GM23338 (cell line): ENCODE data around the gene CEP78. TPM values are rescaled to one million over a fixed set of nuclear protein-coding genes. Genes with fewer than 3 reads are reported as not detected.

Source experiments
- ATAC-seq: fragments of 200-7000 bp; cut with Tn5 transposase; 3 replicates; pipeline ENCODE4 v1.9.1; 2020
- DNase-seq: peaks from one replicate; pipeline ENCODE4 v3.0.0-alpha.2; 2015; ENCODE audit warnings: low spot score
- H2AFZ ChIP-seq: fragments of 200-600 bp; sonication (generic); 2 replicates; pipeline ENCODE4 v1.8.0; 2016; ENCODE audit warnings: antibody characterized with exemption, mild to moderate bottlenecking, moderate library complexity
- H3F3A ChIP-seq: fragments of 200-600 bp; sonication (generic); replicated peaks from 2 replicates; pipeline ENCODE4 v1.8.0; 2017; ENCODE audit warnings: antibody characterized with exemption, mixed run types, low read depth
- H3K27ac ChIP-seq: fragments of 200-600 bp; sonication (generic); 2 replicates; pipeline ENCODE4 v1.6.1; 2016; ENCODE audit warnings: low read depth
- H3K27me3 ChIP-seq: fragments of 200-600 bp; sonication (generic); 2 replicates; pipeline ENCODE4 v1.8.0; 2016; ENCODE audit warnings: mild to moderate bottlenecking, mixed run types, moderate library complexity; ENCODE audit not compliant: insufficient read depth
- H3K36me3 ChIP-seq: fragments of 200-600 bp; sonication (generic); 2 replicates; pipeline ENCODE4 v1.8.0; 2016; ENCODE audit warnings: mild to moderate bottlenecking; ENCODE audit not compliant: insufficient read depth
- H3K4me1 ChIP-seq: fragments of 200-600 bp; sonication (generic); 2 replicates; pipeline ENCODE4 v1.8.0; 2016; ENCODE audit warnings: mild to moderate bottlenecking, moderate library complexity; ENCODE audit not compliant: insufficient read depth
- H3K4me2 ChIP-seq: fragments of 200-600 bp; sonication (generic); 2 replicates; pipeline ENCODE4 v1.7.1; 2017; ENCODE audit warnings: mixed run types
- H3K4me3 ChIP-seq: fragments of 200-600 bp; sonication (generic); 2 replicates; pipeline ENCODE4 v1.6.1; 2016; ENCODE audit warnings: mixed run types
- H3K79me2 ChIP-seq: fragments of 200-600 bp; sonication (generic); replicated peaks from 2 replicates; pipeline ENCODE4 v1.8.0; 2017; ENCODE audit warnings: mild to moderate bottlenecking; ENCODE audit not compliant: insufficient read depth
- H3K9me2 ChIP-seq: fragments of 200-600 bp; sonication (generic); 2 replicates; pipeline ENCODE4 v1.8.0; 2017; ENCODE audit not compliant: insufficient read depth
- H4K20me1 ChIP-seq: fragments of 200-600 bp; sonication (generic); replicated peaks from 2 replicates; pipeline ENCODE4 v1.8.0; 2017; ENCODE audit warnings: mild to moderate bottlenecking; ENCODE audit not compliant: insufficient read depth
- H3K27ac Mint-ChIP-seq: 2 replicates; pipeline ENCODE4 v1.8.0; 2020; ENCODE audit warnings: inconsistent platforms, mild to moderate bottlenecking, moderate library complexity, mixed read lengths
- H3K27me3 Mint-ChIP-seq: 3 replicates; pipeline ENCODE4 v1.8.0; 2022; ENCODE audit warnings: low read depth, mild to moderate bottlenecking, moderate library complexity, mixed read lengths, inconsistent platforms; ENCODE audit not compliant: insufficient read depth, poor library complexity
- H3K36me3 Mint-ChIP-seq: 3 replicates; pipeline ENCODE4 v1.8.0; 2021; ENCODE audit warnings: low read depth, mild to moderate bottlenecking, inconsistent platforms, moderate library complexity, mixed read lengths
- H3K4me1 Mint-ChIP-seq: 3 replicates; pipeline ENCODE4 v1.8.0; 2020; ENCODE audit warnings: mild to moderate bottlenecking, inconsistent platforms, mixed read lengths
- H3K4me3 Mint-ChIP-seq: 3 replicates; pipeline ENCODE4 v1.8.0; 2021; ENCODE audit warnings: moderate library complexity, mild to moderate bottlenecking, inconsistent platforms, mixed read lengths
- H3K9me3 Mint-ChIP-seq: 3 replicates; pipeline ENCODE4 v1.8.0; 2020; ENCODE audit warnings: moderate library complexity, mild to moderate bottlenecking, inconsistent platforms, mixed read lengths
- ETS1 ChIP-seq: IDR thresholded peaks from 2 replicates; pipeline ENCODE4 v1.6.1; 2016; ENCODE audit warnings: antibody characterized with exemption
- EZH2 ChIP-seq: fragments of 200-600 bp; sonication (generic); IDR thresholded peaks from one replicate; pipeline ENCODE4 v1.8.0; 2017; ENCODE audit warnings: antibody characterized with exemption, mild to moderate bottlenecking, low read depth; ENCODE audit not compliant: unreplicated experiment
- EZH2phosphoT487 ChIP-seq: fragments of 200-600 bp; sonication (generic); IDR thresholded peaks from one replicate; pipeline ENCODE4 v1.8.1; 2018; ENCODE audit warnings: antibody characterized with exemption; ENCODE audit not compliant: unreplicated experiment
- NANOG ChIP-seq: IDR thresholded peaks from 2 replicates; pipeline ENCODE4 v1.6.1; 2016; ENCODE audit warnings: antibody characterized with exemption, borderline replicate concordance
- ZNF114 ChIP-seq: fragments of 250-450 bp; sonication (Bioruptor Pico); IDR thresholded peaks from 2 replicates; pipeline ENCODE4 v1.5.0; 2020; ENCODE audit warnings: mild to moderate bottlenecking, moderate library complexity
- ZNF462 ChIP-seq: fragments of 250-450 bp; sonication (Bioruptor Pico); IDR thresholded peaks from 2 replicates; pipeline ENCODE4 v1.5.0; 2020; ENCODE audit warnings: mild to moderate bottlenecking, moderate library complexity
- polyA plus RNA-seq: library from polyadenylated mRNA; unstranded; fragments of >200 nt; fragmentation: Nextera tagmentation; extraction: Ambion mirVana; gene quantifications from 2 replicates; pipeline ENCODE4 v1.2.1, GENCODE V29; 2016
- total RNA-seq: library from RNA; depleted of rRNA; stranded (reverse); fragments of >200 nt; shearing (Covaris generic); gene quantifications from 2 replicates; pipeline ENCODE4 v1.2.3, GENCODE V29; 2014
- TF ChIP-seq, protein P1 (sequence below), 2 experiments: fragments of 200-600 bp in 1 of 2; sonication (generic) in 1 of 2; conservative IDR thresholded peaks; 2 replicates each; pipeline versions ENCODE4 v1.5.1 to v1.6.1; 2016 to 2017; ENCODE audit warnings: antibody characterized with exemption in 2 of 2, low read depth in 2 of 2, mild to moderate bottlenecking in 2 of 2, moderate library complexity in 1 of 2
- TF ChIP-seq, protein P2 (sequence below): IDR thresholded peaks from one replicate; pipeline ENCODE4 v1.6.1; 2018; ENCODE audit warnings: antibody characterized with exemption; ENCODE audit not compliant: unreplicated experiment

CEP78 gene
- total and polyA plus RNA-seq, 2 experiments from 2014 or later, result 19.9 to 48.3 TPM

- Mint-ChIP-seq H3K4me3 (no peak overlapping the region; the same call in 2 of the 3 replicates), H3K27me3 (peaks cover 9% of the 10 kb centered on the region), H3K9me3 (no peaks in the 10 kb centered on the region; the same call in 2 of the 3 replicates), H3K36me3 (peaks cover 12% of the 10 kb centered on the region), H3K27ac (peak overlapping the region; percentile 98), H3K4me1 (peaks cover 18% of the 10 kb centered on the region)
- H3K4me2 ChIP-seq, result peak overlapping the region; percentile 82
- H2AFZ ChIP-seq, result peak overlapping the region; percentile 92
- no peak for DNase-seq
- TF ChIP-seq ZNF462 (CRISPR knock-in tag), result no peak
- TF ChIP-seq, protein P1, sequence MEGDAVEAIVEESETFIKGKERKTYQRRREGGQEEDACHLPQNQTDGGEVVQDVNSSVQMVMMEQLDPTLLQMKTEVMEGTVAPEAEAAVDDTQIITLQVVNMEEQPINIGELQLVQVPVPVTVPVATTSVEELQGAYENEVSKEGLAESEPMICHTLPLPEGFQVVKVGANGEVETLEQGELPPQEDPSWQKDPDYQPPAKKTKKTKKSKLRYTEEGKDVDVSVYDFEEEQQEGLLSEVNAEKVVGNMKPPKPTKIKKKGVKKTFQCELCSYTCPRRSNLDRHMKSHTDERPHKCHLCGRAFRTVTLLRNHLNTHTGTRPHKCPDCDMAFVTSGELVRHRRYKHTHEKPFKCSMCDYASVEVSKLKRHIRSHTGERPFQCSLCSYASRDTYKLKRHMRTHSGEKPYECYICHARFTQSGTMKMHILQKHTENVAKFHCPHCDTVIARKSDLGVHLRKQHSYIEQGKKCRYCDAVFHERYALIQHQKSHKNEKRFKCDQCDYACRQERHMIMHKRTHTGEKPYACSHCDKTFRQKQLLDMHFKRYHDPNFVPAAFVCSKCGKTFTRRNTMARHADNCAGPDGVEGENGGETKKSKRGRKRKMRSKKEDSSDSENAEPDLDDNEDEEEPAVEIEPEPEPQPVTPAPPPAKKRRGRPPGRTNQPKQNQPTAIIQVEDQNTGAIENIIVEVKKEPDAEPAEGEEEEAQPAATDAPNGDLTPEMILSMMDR (conservative IDR thresholded peaks at IDR 0.05; ENCODE audit: low read depth in 2 of 2), result no peak
- TF ChIP-seq ZNF114 (CRISPR knock-in tag), result no peak
- TF ChIP-seq NANOG, result no peak
- TF ChIP-seq, protein P2, sequence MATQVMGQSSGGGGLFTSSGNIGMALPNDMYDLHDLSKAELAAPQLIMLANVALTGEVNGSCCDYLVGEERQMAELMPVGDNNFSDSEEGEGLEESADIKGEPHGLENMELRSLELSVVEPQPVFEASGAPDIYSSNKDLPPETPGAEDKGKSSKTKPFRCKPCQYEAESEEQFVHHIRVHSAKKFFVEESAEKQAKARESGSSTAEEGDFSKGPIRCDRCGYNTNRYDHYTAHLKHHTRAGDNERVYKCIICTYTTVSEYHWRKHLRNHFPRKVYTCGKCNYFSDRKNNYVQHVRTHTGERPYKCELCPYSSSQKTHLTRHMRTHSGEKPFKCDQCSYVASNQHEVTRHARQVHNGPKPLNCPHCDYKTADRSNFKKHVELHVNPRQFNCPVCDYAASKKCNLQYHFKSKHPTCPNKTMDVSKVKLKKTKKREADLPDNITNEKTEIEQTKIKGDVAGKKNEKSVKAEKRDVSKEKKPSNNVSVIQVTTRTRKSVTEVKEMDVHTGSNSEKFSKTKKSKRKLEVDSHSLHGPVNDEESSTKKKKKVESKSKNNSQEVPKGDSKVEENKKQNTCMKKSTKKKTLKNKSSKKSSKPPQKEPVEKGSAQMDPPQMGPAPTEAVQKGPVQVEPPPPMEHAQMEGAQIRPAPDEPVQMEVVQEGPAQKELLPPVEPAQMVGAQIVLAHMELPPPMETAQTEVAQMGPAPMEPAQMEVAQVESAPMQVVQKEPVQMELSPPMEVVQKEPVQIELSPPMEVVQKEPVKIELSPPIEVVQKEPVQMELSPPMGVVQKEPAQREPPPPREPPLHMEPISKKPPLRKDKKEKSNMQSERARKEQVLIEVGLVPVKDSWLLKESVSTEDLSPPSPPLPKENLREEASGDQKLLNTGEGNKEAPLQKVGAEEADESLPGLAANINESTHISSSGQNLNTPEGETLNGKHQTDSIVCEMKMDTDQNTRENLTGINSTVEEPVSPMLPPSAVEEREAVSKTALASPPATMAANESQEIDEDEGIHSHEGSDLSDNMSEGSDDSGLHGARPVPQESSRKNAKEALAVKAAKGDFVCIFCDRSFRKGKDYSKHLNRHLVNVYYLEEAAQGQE, result no peak
- TF ChIP-seq EZH2, result no peak
- no peak for TF ChIP-seq EZH2phosphoT487
- no peak for TF ChIP-seq ETS1
- peak overlapping the region; percentile 97 for H3K4me3 ChIP-seq
- no peaks in the 10 kb centered on the region for H3K9me2 ChIP-seq
- peaks cover 7% of the 10 kb centered on the region; the same call in 1 of the 2 replicates for H3K4me1 ChIP-seq
- peaks cover 5% of the 10 kb centered on the region for H3K36me3 ChIP-seq
- no peak for ATAC-seq
- peaks cover 7% of the 10 kb centered on the region; the same call in 1 of the 2 replicates for H4K20me1 ChIP-seq
- no peaks in the 10 kb centered on the region for H3K27me3 ChIP-seq
- peaks cover 24% of the 10 kb centered on the region for H3K79me2 ChIP-seq
- H3K27ac ChIP-seq, result peak overlapping the region; percentile 81
- H3F3A ChIP-seq, result no peaks in the 10 kb centered on the region; the same call in 1 of the 2 replicates
Measured at GRCh38 chr9:78235256-78235761, 566 bp upstream of the CEP78 start.
